Pancreas (tissue), 10 donors: ENCODE results near the gene KIFAP3. TPM values are rescaled to one million over a fixed set of nuclear protein-coding genes. Genes with fewer than 3 reads are reported as not detected.

ENCODE experiments used
- ATAC-seq, 4 donors: fragments of 200-7000 bp; cut with Tn5 transposase; one replicate each; pipeline versions ENCODE4 v1.8.0 to v1.9.1; 2020; ENCODE audit warnings: mild to moderate bottlenecking in 4 of 4, moderate library complexity in 4 of 4
- DNase-seq, 6 donors: peaks; one replicate each; pipeline ENCODE4 v3.0.0-alpha.2; 2020
- FAIRE-seq: peaks from 2 replicates; lab custom pipeline; 2012; peaks lifted over from hg19 to GRCh38; lab: Jason Lieb, UNC
- H3K27ac ChIP-seq, 4 donors: fragments of 200-600 bp; sonication (generic); 1 replicate in 3 of 4; 2 replicates in 1 of 4; pipeline versions ENCODE4 v1.5.0 to v1.8.0; 2020
- H3K27me3 ChIP-seq, 4 donors: fragments of 200-600 bp; one replicate each; pipeline ENCODE4 v1.8.0; 2021
- H3K36me3 ChIP-seq, 3 donors: fragments of 200-600 bp; sonication (generic) in 1 of 3; one replicate each; pipeline versions ENCODE4 v1.5.0 to v1.8.0; 2020 to 2021
- H3K4me1 ChIP-seq, 3 donors: fragments of 200-600 bp; one replicate each; pipeline ENCODE4 v1.8.0; 2021
- H3K4me3 ChIP-seq, 4 donors: fragments of 200-600 bp; sonication (generic) in 2 of 4; one replicate each; pipeline versions ENCODE4 v1.5.0 to v1.8.0; 2020 to 2021
- H3K9me3 ChIP-seq, 4 donors: fragments of 200-600 bp; one replicate each; pipeline ENCODE4 v1.8.0; 2021
- WGBS, 2 donors: extraction: QIAGEN DNeasy Blood & Tissue Kit; methylation state at CpG; one replicate each; pipeline ENCODE4 v1.1.7; 2013; 5-methylcytosine and 5-hydroxymethylcytosine counted together
- intact Hi-C, 3 donors: fragments of 100-400 bp; cut with DNase I; formaldehyde crosslinking; loops; one replicate each; pipeline versions ENCODE4 v1.11.1 to v1.14.2; 2022
- polyA plus RNA-seq, 2 donors: library from polyadenylated mRNA; stranded (reverse); fragments of 200-250 nt; gene quantifications; one replicate each; pipeline ENCODE4 v1.2.3, GENCODE V29; 2013
- total RNA-seq, 6 donors: library from RNA; stranded (reverse); fragmentation: NEBNext Ultra II Directional in 4 of 6; extraction: Animal tissue kit (Norgen Biotek cat#: 25700) in 4 of 6; gene quantifications; one replicate each; pipeline versions ENCODE4 v1.2.1 to v1.2.4, GENCODE V29; 2021 to 2023
- TF ChIP-seq, protein P1 (sequence below), 4 donors: fragments of 200-600 bp; sonication (generic) in 3 of 4; IDR thresholded peaks; one replicate each; pipeline versions ENCODE4 v1.5.0 to v1.8.0; 2021; ENCODE audit warnings: antibody characterized with exemption in 4 of 4
- donor health status: healthy with polysubstance abuse.
- donor health status: DM: no; HTN: no; CAD: no; lungs with moderate emphysema.
- donor health status: DM: no; HTN: no; CAD: no.
- donor health status: control.
- donor health status: control.
- donor health status: Bipolar disorder and iron deficiency.
- donor health status: DM: yes; HTN: yes; CAD: no.
- donor health status: DM: no; HTN: no; CAD: no.
- donor health status: DM: no; HTN: no; CAD: no.
- donor health status: DM: yes; HTN: yes; CAD: no.

KIFAP3 gene
- total and polyA plus RNA-seq, 8 donors: 6.7 to 18.5 (median 11.6) TPM

- no peak overlapping the region for H3K4me3 ChIP-seq
- H3K9me3 ChIP-seq: no peaks in the 10 kb centered on the region
- H3K36me3 ChIP-seq: no peaks in the 10 kb centered on the region
- no peak for DNase-seq
- H3K4me1 ChIP-seq: no peaks in the 10 kb centered on the region
- no peaks in the 10 kb centered on the region for H3K27me3 ChIP-seq
- no peak for ATAC-seq
- intact Hi-C loops: no loop called here
- FAIRE-seq: no peak
- TF ChIP-seq, protein P1, sequence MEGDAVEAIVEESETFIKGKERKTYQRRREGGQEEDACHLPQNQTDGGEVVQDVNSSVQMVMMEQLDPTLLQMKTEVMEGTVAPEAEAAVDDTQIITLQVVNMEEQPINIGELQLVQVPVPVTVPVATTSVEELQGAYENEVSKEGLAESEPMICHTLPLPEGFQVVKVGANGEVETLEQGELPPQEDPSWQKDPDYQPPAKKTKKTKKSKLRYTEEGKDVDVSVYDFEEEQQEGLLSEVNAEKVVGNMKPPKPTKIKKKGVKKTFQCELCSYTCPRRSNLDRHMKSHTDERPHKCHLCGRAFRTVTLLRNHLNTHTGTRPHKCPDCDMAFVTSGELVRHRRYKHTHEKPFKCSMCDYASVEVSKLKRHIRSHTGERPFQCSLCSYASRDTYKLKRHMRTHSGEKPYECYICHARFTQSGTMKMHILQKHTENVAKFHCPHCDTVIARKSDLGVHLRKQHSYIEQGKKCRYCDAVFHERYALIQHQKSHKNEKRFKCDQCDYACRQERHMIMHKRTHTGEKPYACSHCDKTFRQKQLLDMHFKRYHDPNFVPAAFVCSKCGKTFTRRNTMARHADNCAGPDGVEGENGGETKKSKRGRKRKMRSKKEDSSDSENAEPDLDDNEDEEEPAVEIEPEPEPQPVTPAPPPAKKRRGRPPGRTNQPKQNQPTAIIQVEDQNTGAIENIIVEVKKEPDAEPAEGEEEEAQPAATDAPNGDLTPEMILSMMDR (IDR thresholded peaks at IDR 0.05): no peak
- 75 to 87% methylated on average over 2 of the region's 2 CpGs for WGBS, 2 donors
- H3K27ac ChIP-seq: no peak overlapping the region
Observed at GRCh38 chr1:170001266-170001665, 73.2 kb downstream of the KIFAP3 start.

- DNase-seq (no peak), FAIRE-seq (no peak), ATAC-seq (no peak)
- H3K27ac ChIP-seq: no peak overlapping the region
- no peaks in the 10 kb centered on the region for H3K9me3 ChIP-seq
- H3K4me1 ChIP-seq: no peaks in the 10 kb centered on the region
- TF ChIP-seq, protein P1 (IDR thresholded peaks at IDR 0.05): no peak
- H3K36me3 ChIP-seq: no peaks in the 10 kb centered on the region
- 62 to 76% methylated on average over 2 of the region's 2 CpGs for WGBS, 2 donors
- no peak overlapping the region for H3K4me3 ChIP-seq
- intact Hi-C loops: no loop called here
- no peaks in the 10 kb centered on the region for H3K27me3 ChIP-seq
Observed at GRCh38 chr1:169999761-170000160, 74.7 kb downstream of the KIFAP3 start.

DNA sequence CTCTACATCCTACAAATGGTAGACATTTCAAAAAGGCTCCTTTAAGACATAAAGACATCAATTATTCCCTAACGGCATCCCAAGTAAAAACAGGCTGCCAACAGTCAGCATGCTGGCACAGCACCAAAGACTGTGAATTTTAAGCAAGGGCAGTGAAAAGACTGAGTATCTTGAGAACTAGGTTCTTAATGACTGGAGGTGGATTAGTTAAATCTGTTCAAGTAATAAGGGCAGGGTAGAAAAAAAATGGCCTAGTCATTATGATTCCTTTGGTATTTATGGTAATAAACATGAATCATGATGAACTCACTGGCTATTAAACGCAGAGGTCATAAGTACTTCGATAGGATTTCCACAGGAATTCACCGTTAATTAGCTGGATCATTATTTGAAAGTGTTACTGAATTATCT is 75.2 kb downstream of the KIFAP3 start:
- DNase-seq: no peak
- Histone ChIP-seq H3K36me3 (no peaks in the 10 kb centered on the region), H3K27ac (no peak overlapping the region), H3K9me3 (no peaks in the 10 kb centered on the region), H3K27me3 (no peaks in the 10 kb centered on the region), H3K4me3 (no peak overlapping the region), H3K4me1 (no peaks in the 10 kb centered on the region)
- TF ChIP-seq, protein P1 (IDR thresholded peaks at IDR 0.05): no peak
- FAIRE-seq: no peak
- 66 to 68% methylated on average over 4 of the region's 4 CpGs for WGBS, 2 donors
- no peak for ATAC-seq
- intact Hi-C loops: no loop called here

GRCh38 chr1:169995993-169996392 is 78.5 kb downstream of the KIFAP3 start:
- TF ChIP-seq, protein P1 (IDR thresholded peaks at IDR 0.05): no peak

DNA sequence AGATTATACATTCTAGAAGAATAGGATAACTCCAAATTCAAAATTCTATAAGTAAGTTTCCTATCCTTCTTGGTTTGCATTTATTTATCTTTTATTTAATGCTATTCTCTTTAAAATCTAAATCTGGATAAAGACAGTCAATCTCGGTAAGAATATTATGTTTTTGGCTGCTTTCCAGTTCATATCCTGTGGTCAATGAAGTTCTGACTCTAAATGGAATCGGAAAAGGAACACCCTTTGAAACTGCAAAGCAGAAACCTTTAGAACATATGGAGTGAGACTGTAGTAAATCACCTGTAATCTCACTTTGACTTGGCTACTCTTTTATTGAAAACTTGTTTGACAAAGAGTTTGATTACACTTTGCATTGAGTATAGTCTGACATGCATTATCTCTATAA is 85.2 kb downstream of the KIFAP3 start:
- no peak overlapping the region for H3K27ac ChIP-seq
- DNase-seq (no peak), FAIRE-seq (no peak), ATAC-seq (no peak)
- H3K9me3 ChIP-seq: no peaks in the 10 kb centered on the region
- intact Hi-C loops: no loop called here
- H3K27me3 ChIP-seq: no peaks in the 10 kb centered on the region
- H3K4me1 ChIP-seq: no peaks in the 10 kb centered on the region
- H3K4me3 ChIP-seq: no peak overlapping the region
- TF ChIP-seq, protein P1 (IDR thresholded peaks at IDR 0.05): no peak
- WGBS, 2 donors: 71% methylated on average over 2 of the region's 2 CpGs
- no peaks in the 10 kb centered on the region for H3K36me3 ChIP-seq

More at GRCh38 chr1:169995993-169996392, 78.5 kb downstream of the KIFAP3 start:
- Histone ChIP-seq H3K9me3 (no peaks in the 10 kb centered on the region), H3K27ac (no peak overlapping the region), H3K27me3 (no peaks in the 10 kb centered on the region), H3K4me3 (no peak overlapping the region), H3K36me3 (no peaks in the 10 kb centered on the region), H3K4me1 (no peaks in the 10 kb centered on the region)
- 63 to 79% methylated on average over 2 of the region's 2 CpGs for WGBS, 2 donors
- DNase-seq (no peak), ATAC-seq (no peak), FAIRE-seq (no peak)
- intact Hi-C loops: no loop called here
